GM12873 (cell line): ENCODE measurements around the gene PIEZO2.

Experiments
- CTCF ChIP-seq: IDR thresholded peaks from 2 replicates; pipeline ENCODE4 v1.5.1; 2012; ENCODE audit warnings: low read depth, mild to moderate bottlenecking, moderate library complexity, low read length, control low read depth; ENCODE audit not compliant: insufficient read depth; ENCODE audit errors: missing control alignments

PIEZO2 gene

GRCh38 chr18:10846657-10847407, 302.5 kb downstream of the PIEZO2 start:
- TF ChIP-seq CTCF = no peak

- no peak for TF ChIP-seq CTCF
Measured at GRCh38 chr18:10843565-10843964, 305.8 kb downstream of the PIEZO2 start.

- no peak for TF ChIP-seq CTCF
Measured at GRCh38 chr18:10842861-10843260, 306.5 kb downstream of the PIEZO2 start.

GRCh38 chr18:10842371-10842770, 307.0 kb downstream of the PIEZO2 start:
- TF ChIP-seq CTCF = no peak

GRCh38 chr18:10841203-10841602, 308.2 kb downstream of the PIEZO2 start:
- no peak for TF ChIP-seq CTCF

GRCh38 chr18:10840743-10841142, 308.6 kb downstream of the PIEZO2 start:
- no peak for TF ChIP-seq CTCF

GRCh38 chr18:10839421-10839820, 309.9 kb downstream of the PIEZO2 start:
- TF ChIP-seq CTCF = no peak
